WTC11 (cell line): Measurements from ENCODE around the gene STARD10. TPM values are rescaled to one million over a fixed set of nuclear protein-coding genes. Genes with fewer than 3 reads are reported as not detected.

Experiments
- ATAC-seq: fragments of 200-7000 bp; cut with Tn5 transposase; 2 replicates; pipeline ENCODE4 v1.10.0; 2021; ENCODE audit warnings: mild to moderate bottlenecking, moderate library complexity
- CTCF ChIA-PET: fragments of 300-600 bp; sonication (Branson Sonifier 250); formaldehyde crosslinking; loops from one replicate; lab custom pipeline; 2021; ENCODE audit warnings: antibody characterized with exemption; lab: Charles Lee
- POLR2A ChIA-PET: fragments of 350-600 bp; sonication (Branson Sonifier 250); formaldehyde crosslinking; loops from one replicate; lab custom pipeline; 2021; ENCODE audit warnings: antibody characterized with exemption; lab: Charles Lee
- DNase-seq: peaks from one replicate; pipeline ENCODE4 v3.0.0; 2021; ENCODE audit warnings: low spot score
- H3K27ac Mint-ChIP-seq: 2 replicates; pipeline ENCODE4 v1.8.0; 2021; ENCODE audit warnings: mixed read lengths
- H3K27me3 Mint-ChIP-seq: 2 replicates; pipeline ENCODE4 v1.8.0; 2021; ENCODE audit warnings: low read depth, mild to moderate bottlenecking, moderate library complexity, mixed read lengths
- H3K36me3 Mint-ChIP-seq: 2 replicates; pipeline ENCODE4 v1.8.0; 2021; ENCODE audit warnings: mixed read lengths
- H3K4me1 Mint-ChIP-seq: 2 replicates; pipeline ENCODE4 v1.8.0; 2022; ENCODE audit warnings: mixed read lengths
- H3K4me3 Mint-ChIP-seq: 2 replicates; pipeline ENCODE4 v1.8.0; 2021; ENCODE audit warnings: mild to moderate bottlenecking, moderate library complexity, mixed read lengths
- H3K9me3 Mint-ChIP-seq: 2 replicates; pipeline ENCODE4 v1.8.0; 2021; ENCODE audit warnings: mixed read lengths
- ARID4B ChIP-seq: sonication (generic); formaldehyde crosslinking; IDR thresholded peaks from 2 replicates; pipeline ENCODE4 v1.8.0; 2023; ENCODE audit warnings: missing genetic modification reagents, mild to moderate bottlenecking, borderline replicate concordance
- ATF2 ChIP-seq: sonication (generic); formaldehyde crosslinking; IDR thresholded peaks from 2 replicates; pipeline ENCODE4 v1.8.1; 2022; ENCODE audit warnings: low read depth, missing genetic modification reagents, borderline replicate concordance
- FOXK1 ChIP-seq: sonication (generic); formaldehyde crosslinking; IDR thresholded peaks from 2 replicates; pipeline ENCODE4 v1.8.0; 2022; ENCODE audit warnings: mild to moderate bottlenecking, moderate library complexity, missing genetic modification reagents
- FOXP1 ChIP-seq: sonication (generic); formaldehyde crosslinking; IDR thresholded peaks from 2 replicates; pipeline ENCODE4 v1.8.0; 2022; ENCODE audit warnings: missing genetic modification reagents, mild to moderate bottlenecking, moderate library complexity, borderline replicate concordance
- MLX ChIP-seq: sonication (generic); formaldehyde crosslinking; IDR thresholded peaks from 2 replicates; pipeline ENCODE4 v1.8.1; 2023; ENCODE audit warnings: mild to moderate bottlenecking, missing genetic modification reagents, moderate library complexity
- SP1 ChIP-seq: sonication (generic); formaldehyde crosslinking; conservative IDR thresholded peaks from 2 replicates; pipeline ENCODE4 v1.8.1; 2022; ENCODE audit warnings: missing genetic modification reagents
- STAT6 ChIP-seq: sonication (generic); formaldehyde crosslinking; conservative IDR thresholded peaks from 2 replicates; pipeline ENCODE4 v1.8.1; 2023; ENCODE audit warnings: mild to moderate bottlenecking, low read depth, missing genetic modification reagents, moderate library complexity
- TP53 ChIP-seq: sonication (generic); formaldehyde crosslinking; IDR thresholded peaks from 2 replicates; pipeline ENCODE4 v1.8.1; 2023; ENCODE audit warnings: mild to moderate bottlenecking, missing genetic modification reagents
- USF2 ChIP-seq: sonication (generic); formaldehyde crosslinking; IDR thresholded peaks from 2 replicates; pipeline ENCODE4 v1.8.1; 2023; ENCODE audit warnings: mild to moderate bottlenecking, missing genetic modification reagents, moderate library complexity
- ZNF263 ChIP-seq: sonication (generic); formaldehyde crosslinking; IDR thresholded peaks from 2 replicates; pipeline ENCODE4 v1.8.1; 2022; ENCODE audit warnings: low read depth, mild to moderate bottlenecking, moderate library complexity, missing genetic modification reagents
- total RNA-seq: library from RNA; stranded (reverse); gene quantifications from 3 replicates; pipeline ENCODE4 v1.2.3, GENCODE V29; 2021

Gene STARD10
- total RNA-seq, 1 experiment from 2014 or later, result 32.0 TPM

- peak; percentile 88 for DNase-seq
- Mint-ChIP-seq H3K27ac (peak overlapping the region; percentile 93), H3K9me3 (no peaks in the 10 kb centered on the region), H3K4me1 (peaks cover 33% of the 10 kb centered on the region), H3K4me3 (no peak overlapping the region), H3K27me3 (no peaks in the 10 kb centered on the region; the same call in 1 of the 2 replicates), H3K36me3 (no peaks in the 10 kb centered on the region)
- peak; percentile 97 for ATAC-seq
- CTCF ChIA-PET, result interaction anchor here (0.6 to 3.1 kb wide), 10 partner anchors 12 to 81 kb away, joined by 3 to 31 read pairs (median 6); partner anchors contain the start of gene STARD10
- POLR2A ChIA-PET, result no interaction called here
- no peak for TF ChIP-seq ZNF263
- TF ChIP-seq STAT6 (CRISPR knock-in tag), result no peak
- no peak for TF ChIP-seq MLX (CRISPR knock-in tag)
- no peak for TF ChIP-seq ARID4B (CRISPR knock-in tag)
- no peak for TF ChIP-seq FOXK1 (CRISPR knock-in tag)
- 0 out of 2 replicates have a peak, but pooled peaks have one; percentile 42 for TF ChIP-seq FOXP1 (CRISPR knock-in tag)
- no peak for TF ChIP-seq TP53 (CRISPR knock-in tag)
- peak; percentile 46; the same call in 1 of the 2 replicates for TF ChIP-seq USF2 (CRISPR knock-in tag)
- peak; percentile 76 for TF ChIP-seq SP1 (CRISPR knock-in tag)
Measured at GRCh38 chr11:72764503-72764902, 29.3 kb downstream of the STARD10 start.

GRCh38 chr11:72763823-72764222 is 30.0 kb downstream of the STARD10 start:
- no peak for ATAC-seq
- Mint-ChIP-seq H3K36me3 (no peaks in the 10 kb centered on the region), H3K9me3 (no peaks in the 10 kb centered on the region), H3K27ac (peak overlapping the region; percentile 23; the same call in 1 of the 2 replicates), H3K4me1 (peaks cover 31% of the 10 kb centered on the region)
- CTCF ChIA-PET, result interaction anchor here (1.4 to 3.1 kb wide), 4 partner anchors 11 to 49 kb away, joined by 4 to 31 read pairs (median 6); partner anchors contain the start of gene STARD10
- no peak for TF ChIP-seq ATF2 (CRISPR knock-in tag)
- TF ChIP-seq, all 79 proteins: peak for 0
- POLR2A ChIA-PET, result no interaction called here
- Mint-ChIP-seq H3K27me3 (no peaks in the 10 kb centered on the region; the same call in 1 of the 2 replicates), H3K4me3 (no peak overlapping the region)
- DNase-seq, result no peak
